Panc1 (cell line): ENCODE data around the gene PRPH. TPM values are rescaled to one million over a fixed set of nuclear protein-coding genes. Genes with fewer than 3 reads are reported as not detected.

Source experiments
- ATAC-seq: fragments of 200-7000 bp; cut with Tn5 transposase; 2 replicates; pipeline ENCODE4 v1.9.1; 2020; ENCODE audit warnings: mild to moderate bottlenecking, moderate library complexity
- BruUV-seq: library from RNA; stranded (reverse); fragments of 400-500 nt; replicated peaks from 2 replicates; lab custom pipeline; 2021; lab: Mats Ljungman, UMichigan
- CTCF ChIA-PET: fragments of 300-600 bp; sonication (Branson Sonifier 250); formaldehyde crosslinking; loops from one replicate; lab custom pipeline; 2022; ENCODE audit warnings: antibody characterized with exemption; lab: Charles Lee
- POLR2A ChIA-PET: fragments of 300-600 bp; sonication (Branson Sonifier 250); formaldehyde crosslinking; loops from one replicate; lab custom pipeline; 2022; ENCODE audit warnings: antibody characterized with exemption; lab: Charles Lee
- DNase-seq: peaks from one replicate; pipeline ENCODE4 v3.0.0-alpha.2; 2010; ENCODE audit warnings: low read depth, low spot score
- H3K27ac ChIP-seq: 2 replicates; pipeline ENCODE4 v1.5.1; 2011; ENCODE audit warnings: mild to moderate bottlenecking, low read length, inconsistent platforms
- H3K27me3 ChIP-seq: fragments of 200-500 bp; sonication (Bioruptor generic); 2 replicates; pipeline ENCODE4 v1.6.0; 2014; ENCODE audit warnings: low read length, inconsistent platforms; ENCODE audit not compliant: control insufficient read depth, insufficient read depth
- H3K36me3 ChIP-seq: fragments of 200-500 bp; sonication (Bioruptor generic); 2 replicates; pipeline ENCODE4 v1.5.1; 2014; ENCODE audit warnings: inconsistent platforms, mild to moderate bottlenecking, low read length, moderate library complexity; ENCODE audit not compliant: control insufficient read depth, insufficient read depth
- H3K4me1 ChIP-seq: 2 replicates; pipeline ENCODE4 v1.5.1; 2011; ENCODE audit warnings: inconsistent platforms, mild to moderate bottlenecking, low read length, moderate library complexity; ENCODE audit not compliant: control insufficient read depth, insufficient read depth
- H3K4me3 ChIP-seq, 2 experiments: 2 replicates each; pipeline ENCODE4 v1.5.1; 2011 to 2012; ENCODE audit warnings: low read depth in 2 of 2, low read length in 2 of 2, mild to moderate bottlenecking in 2 of 2, inconsistent platforms in 1 of 2, moderate library complexity in 1 of 2
- H3K9me3 ChIP-seq: fragments of 200-500 bp; sonication (Bioruptor generic); 2 replicates; pipeline ENCODE4 v1.5.1; 2014; ENCODE audit warnings: low read depth, mild to moderate bottlenecking, inconsistent platforms, low read length, moderate library complexity; ENCODE audit not compliant: control insufficient read depth, insufficient read depth
- POLR2AphosphoS5 ChIP-seq: IDR thresholded peaks from 2 replicates; pipeline ENCODE4 v1.6.1; 2012; ENCODE audit warnings: mild to moderate bottlenecking, low read depth, low read length, moderate library complexity
- SIN3A ChIP-seq: IDR thresholded peaks from 2 replicates; pipeline ENCODE4 v1.6.1; 2012; ENCODE audit warnings: low read depth, mild to moderate bottlenecking, low read length, moderate library complexity, borderline replicate concordance; ENCODE audit not compliant: insufficient read depth
- TCF7L2 ChIP-seq: IDR thresholded peaks from 2 replicates; pipeline ENCODE4 v1.6.1; 2011; ENCODE audit warnings: mild to moderate bottlenecking, low read depth, low read length, inconsistent platforms
- in situ Hi-C: cut with HindIII; loops from 2 replicates; pipeline ENCODE4 v1.10.0; 2016; ENCODE audit warnings: low sequenced_read_pairs, low pct_unique_long_range_greater_than_20kb
- intact Hi-C: fragments of 100-400 bp; cut with micrococcal nuclease; formaldehyde crosslinking; loops from one replicate; pipeline ENCODE4 v1.10.0; 2022; ENCODE audit not compliant: unreplicated experiment
- total RNA-seq: library from RNA; stranded (reverse); gene quantifications from one replicate; pipeline ENCODE4 v1.2.1, GENCODE V29; 2021; ENCODE audit not compliant: unreplicated experiment
- TF ChIP-seq, protein P1 (sequence below), 2 experiments: IDR thresholded peaks; 2 replicates each; pipeline ENCODE4 v1.6.1; 2011 to 2012; ENCODE audit warnings: low read depth in 2 of 2, control low read depth in 1 of 2, low read length in 1 of 2, mild to moderate bottlenecking in 1 of 2, moderate library complexity in 1 of 2; ENCODE audit not compliant: insufficient read depth in 1 of 2
- TF ChIP-seq, protein P2 (sequence below): fragments of 450-650 bp; IDR thresholded peaks from 2 replicates; pipeline ENCODE4 v1.5.1; 2017; ENCODE audit warnings: mild to moderate bottlenecking

Gene PRPH
- total RNA-seq, 1 experiment from 2014 or later, result 0.39 TPM

DNA sequence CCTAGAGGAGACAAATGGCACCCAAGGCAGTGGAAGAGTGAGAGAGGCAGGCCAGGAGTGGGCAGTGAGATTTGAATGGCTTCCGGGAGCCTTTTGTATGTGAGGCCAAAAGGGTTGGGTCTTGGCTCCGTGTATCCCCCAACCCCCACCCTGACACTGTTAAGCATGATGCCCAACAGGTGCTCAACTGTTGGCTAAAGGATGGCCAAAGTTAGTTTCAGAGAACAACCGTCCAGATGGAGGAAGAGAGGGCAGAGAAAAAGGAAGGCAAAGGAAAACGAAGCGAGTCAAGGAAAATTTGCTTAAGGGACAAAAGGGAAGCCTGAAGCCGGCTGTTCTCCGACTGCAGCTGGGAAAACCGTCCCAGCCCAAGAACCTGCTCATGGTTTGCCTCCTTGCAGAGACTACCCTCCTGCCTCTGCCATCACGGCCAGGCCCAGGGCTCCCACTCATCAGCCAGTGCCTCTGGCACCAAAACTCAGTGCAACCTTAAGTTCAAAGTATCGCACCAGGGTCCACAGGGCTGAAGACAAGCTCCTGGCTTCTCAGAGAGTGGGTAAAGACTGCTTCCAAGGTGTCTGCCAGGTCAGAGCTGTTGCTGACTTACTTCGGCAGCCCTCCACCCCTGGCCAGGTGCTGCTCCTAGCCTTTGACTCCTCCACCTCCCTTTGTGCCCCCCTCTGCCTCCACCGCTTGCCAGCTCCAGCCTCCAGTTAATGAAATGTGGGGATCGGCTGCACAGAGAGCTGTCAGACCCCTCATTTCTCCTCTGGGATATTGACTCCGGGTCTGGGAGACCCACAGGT is 46.2 kb downstream of the PRPH start:
- Histone ChIP-seq H3K4me3 (no peak overlapping the region), H3K36me3 (no peaks in the 10 kb centered on the region), H3K9me3 (no peaks in the 10 kb centered on the region), H3K4me1 (peaks cover 16% of the 10 kb centered on the region), H3K27ac (no peak overlapping the region), H3K27me3 (no peaks in the 10 kb centered on the region; the same call in 1 of the 2 replicates)
- ChIA-PET CTCF (interaction anchor here (0.5 to 2.1 kb wide), 8 partner anchors 9 to 119 kb away, joined by 3 to 19 read pairs (median 3); partner anchors contain the start of gene PRPH), POLR2A (no interaction called here)
- no peak for DNase-seq
- no peak for ATAC-seq
- no TSS peak for BruUV-seq
- in situ Hi-C loops, result no loop called here
- intact Hi-C loops, result no loop called here
- TF ChIP-seq POLR2AphosphoS5 (no peak), SIN3A (no peak)
- TF ChIP-seq, protein P1, sequence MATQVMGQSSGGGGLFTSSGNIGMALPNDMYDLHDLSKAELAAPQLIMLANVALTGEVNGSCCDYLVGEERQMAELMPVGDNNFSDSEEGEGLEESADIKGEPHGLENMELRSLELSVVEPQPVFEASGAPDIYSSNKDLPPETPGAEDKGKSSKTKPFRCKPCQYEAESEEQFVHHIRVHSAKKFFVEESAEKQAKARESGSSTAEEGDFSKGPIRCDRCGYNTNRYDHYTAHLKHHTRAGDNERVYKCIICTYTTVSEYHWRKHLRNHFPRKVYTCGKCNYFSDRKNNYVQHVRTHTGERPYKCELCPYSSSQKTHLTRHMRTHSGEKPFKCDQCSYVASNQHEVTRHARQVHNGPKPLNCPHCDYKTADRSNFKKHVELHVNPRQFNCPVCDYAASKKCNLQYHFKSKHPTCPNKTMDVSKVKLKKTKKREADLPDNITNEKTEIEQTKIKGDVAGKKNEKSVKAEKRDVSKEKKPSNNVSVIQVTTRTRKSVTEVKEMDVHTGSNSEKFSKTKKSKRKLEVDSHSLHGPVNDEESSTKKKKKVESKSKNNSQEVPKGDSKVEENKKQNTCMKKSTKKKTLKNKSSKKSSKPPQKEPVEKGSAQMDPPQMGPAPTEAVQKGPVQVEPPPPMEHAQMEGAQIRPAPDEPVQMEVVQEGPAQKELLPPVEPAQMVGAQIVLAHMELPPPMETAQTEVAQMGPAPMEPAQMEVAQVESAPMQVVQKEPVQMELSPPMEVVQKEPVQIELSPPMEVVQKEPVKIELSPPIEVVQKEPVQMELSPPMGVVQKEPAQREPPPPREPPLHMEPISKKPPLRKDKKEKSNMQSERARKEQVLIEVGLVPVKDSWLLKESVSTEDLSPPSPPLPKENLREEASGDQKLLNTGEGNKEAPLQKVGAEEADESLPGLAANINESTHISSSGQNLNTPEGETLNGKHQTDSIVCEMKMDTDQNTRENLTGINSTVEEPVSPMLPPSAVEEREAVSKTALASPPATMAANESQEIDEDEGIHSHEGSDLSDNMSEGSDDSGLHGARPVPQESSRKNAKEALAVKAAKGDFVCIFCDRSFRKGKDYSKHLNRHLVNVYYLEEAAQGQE (IDR thresholded peaks at IDR 0.05; ENCODE audit: insufficient read depth in 1 of 2, low read depth in 2 of 2, low read length in 1 of 2), result no peak

DNA sequence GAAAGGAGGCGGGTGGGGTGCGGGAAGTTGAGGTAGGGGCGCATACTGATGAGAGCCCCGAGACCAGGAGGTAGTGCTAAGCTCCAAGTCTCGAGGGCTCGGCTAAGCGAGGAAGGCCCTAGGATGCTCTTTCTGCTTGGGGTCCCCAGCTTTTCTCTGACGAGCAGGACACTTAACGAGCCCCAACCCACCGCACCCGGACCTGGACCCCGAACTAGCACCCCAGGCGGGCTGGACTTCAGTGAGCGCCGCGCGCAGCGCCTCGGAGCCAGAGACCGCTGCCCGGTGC is 46.8 kb downstream of the PRPH start:
- intact Hi-C loops (no loop called here), in situ Hi-C loops (no loop called here)
- Histone ChIP-seq H3K9me3 (no peaks in the 10 kb centered on the region), H3K4me3 (no peak overlapping the region), H3K36me3 (no peaks in the 10 kb centered on the region), H3K27ac (no peak overlapping the region), H3K27me3 (no peaks in the 10 kb centered on the region; the same call in 1 of the 2 replicates), H3K4me1 (peaks cover 16% of the 10 kb centered on the region)
- ATAC-seq (no peak), DNase-seq (no peak)
- TF ChIP-seq SIN3A (no peak), TCF7L2 (no peak), POLR2AphosphoS5 (no peak)
- TF ChIP-seq, protein P2, sequence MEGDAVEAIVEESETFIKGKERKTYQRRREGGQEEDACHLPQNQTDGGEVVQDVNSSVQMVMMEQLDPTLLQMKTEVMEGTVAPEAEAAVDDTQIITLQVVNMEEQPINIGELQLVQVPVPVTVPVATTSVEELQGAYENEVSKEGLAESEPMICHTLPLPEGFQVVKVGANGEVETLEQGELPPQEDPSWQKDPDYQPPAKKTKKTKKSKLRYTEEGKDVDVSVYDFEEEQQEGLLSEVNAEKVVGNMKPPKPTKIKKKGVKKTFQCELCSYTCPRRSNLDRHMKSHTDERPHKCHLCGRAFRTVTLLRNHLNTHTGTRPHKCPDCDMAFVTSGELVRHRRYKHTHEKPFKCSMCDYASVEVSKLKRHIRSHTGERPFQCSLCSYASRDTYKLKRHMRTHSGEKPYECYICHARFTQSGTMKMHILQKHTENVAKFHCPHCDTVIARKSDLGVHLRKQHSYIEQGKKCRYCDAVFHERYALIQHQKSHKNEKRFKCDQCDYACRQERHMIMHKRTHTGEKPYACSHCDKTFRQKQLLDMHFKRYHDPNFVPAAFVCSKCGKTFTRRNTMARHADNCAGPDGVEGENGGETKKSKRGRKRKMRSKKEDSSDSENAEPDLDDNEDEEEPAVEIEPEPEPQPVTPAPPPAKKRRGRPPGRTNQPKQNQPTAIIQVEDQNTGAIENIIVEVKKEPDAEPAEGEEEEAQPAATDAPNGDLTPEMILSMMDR, result no peak
- TF ChIP-seq, protein P1 (IDR thresholded peaks at IDR 0.05; ENCODE audit: insufficient read depth in 1 of 2, low read depth in 2 of 2, low read length in 1 of 2), result no peak
- no TSS peak for BruUV-seq
- CTCF ChIA-PET, result interaction anchor here (0.5 to 2.1 kb wide), 8 partner anchors 9 to 118 kb away, joined by 3 to 19 read pairs (median 4); partner anchors contain the start of gene PRPH
- POLR2A ChIA-PET, result no interaction called here
